HAP-1 (cell line): ENCODE data around the gene LY6G5C.

Experiments
- DNase-seq, 2 experiments: peaks; one replicate each; pipeline ENCODE4 v3.0.0-alpha.2; 2016 to 2020; ENCODE audit warnings: low spot score in 2 of 2
- H3K27me3 ChIP-seq: fragments of 250-450 bp; sonication (Bioruptor Pico); 2 replicates; pipeline ENCODE4 v1.5.1; 2020; ENCODE audit warnings: low read depth, mild to moderate bottlenecking, moderate library complexity
- H3K36me3 ChIP-seq: fragments of 250-450 bp; sonication (Bioruptor Pico); replicated peaks from 2 replicates; pipeline ENCODE4 v1.5.1; 2020; ENCODE audit warnings: mild to moderate bottlenecking
- H3K4me1 ChIP-seq: fragments of 250-450 bp; sonication (Bioruptor Pico); 2 replicates; pipeline ENCODE4 v1.5.1; 2020; ENCODE audit warnings: mild to moderate bottlenecking
- H3K4me3 ChIP-seq: fragments of 250-450 bp; sonication (Bioruptor Pico); 2 replicates; pipeline ENCODE4 v1.5.1; 2020; ENCODE audit warnings: mild to moderate bottlenecking, moderate library complexity
- H3K9me3 ChIP-seq: fragments of 250-450 bp; sonication (Bioruptor Pico); 2 replicates; pipeline ENCODE4 v1.5.1; 2020; ENCODE audit warnings: mild to moderate bottlenecking, moderate library complexity
- in situ Hi-C: fragments of 300-500 bp; cut with MboI; formaldehyde crosslinking; loops from 3 replicates; pipeline ENCODE4 v1.14.3; 2020; ENCODE audit warnings: low sequenced_read_pairs, inconsistent platforms, mixed read lengths

LY6G5C gene, protein sequence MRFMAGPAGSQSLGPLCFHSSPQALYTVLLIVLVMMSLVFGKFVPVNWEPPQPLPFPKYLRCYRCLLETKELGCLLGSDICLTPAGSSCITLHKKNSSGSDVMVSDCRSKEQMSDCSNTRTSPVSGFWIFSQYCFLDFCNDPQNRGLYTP

GRCh38 chr6:31680226-31681134 lies at the start of gene LY6G5C:
LY6G5C (minus strand) TSS chr6:31681067; CDS start chr6:31680373, 694 bp downstream.
- Histone ChIP-seq H3K4me3 (peak within 1 kb of the TSS; percentile 30), H3K9me3 (no peaks in the 10 kb centered on the region), H3K36me3 (no peaks in the 10 kb centered on the region), H3K27me3 (no peaks in the 10 kb centered on the region), H3K4me1 (peaks cover 12% of the 10 kb centered on the region)
- peak; percentile 84 to 87 for DNase-seq
- in situ Hi-C loops, result no loop called here

DNA sequence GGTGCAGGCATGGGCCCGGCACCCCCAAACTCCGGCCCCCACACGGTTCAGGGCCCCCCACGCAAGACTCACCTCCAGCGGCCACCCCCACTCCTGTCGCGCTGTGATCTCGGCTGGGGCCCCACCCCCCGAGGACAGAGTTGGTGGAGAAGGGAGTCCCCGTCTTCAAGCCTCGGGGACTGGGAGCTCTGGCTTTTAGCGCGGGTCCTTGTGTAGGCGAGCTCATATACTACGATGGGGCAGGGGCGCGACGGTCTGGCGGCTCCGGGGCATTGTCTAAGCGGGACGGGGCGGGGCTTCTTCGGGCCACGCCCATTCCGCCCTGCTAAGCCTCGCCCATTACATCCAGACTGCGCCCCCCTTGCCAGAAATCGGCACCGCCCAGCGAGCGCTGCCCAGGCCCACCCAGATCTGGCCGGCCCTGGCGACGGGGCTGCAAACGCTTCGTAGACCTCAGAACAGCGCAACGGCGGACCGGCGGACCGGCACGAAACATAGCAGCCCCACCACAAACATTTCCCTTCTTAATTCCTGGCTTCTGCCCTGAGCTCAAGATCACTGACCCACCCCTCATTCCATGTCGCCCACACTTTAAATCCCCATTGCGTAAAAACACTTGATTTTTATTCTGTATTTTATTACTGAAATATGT lies 49.2 kb upstream of the LY6G5C start:
- Histone ChIP-seq H3K27me3 (no peaks in the 10 kb centered on the region), H3K36me3 (peaks cover 44% of the 10 kb centered on the region), H3K9me3 (no peaks in the 10 kb centered on the region), H3K4me1 (peaks cover 12% of the 10 kb centered on the region; the same call in 1 of the 2 replicates), H3K4me3 (peak overlapping the region; percentile 82)
- DNase-seq, result peak; percentile 74 to 92
- in situ Hi-C loops, result no loop called here

DNA sequence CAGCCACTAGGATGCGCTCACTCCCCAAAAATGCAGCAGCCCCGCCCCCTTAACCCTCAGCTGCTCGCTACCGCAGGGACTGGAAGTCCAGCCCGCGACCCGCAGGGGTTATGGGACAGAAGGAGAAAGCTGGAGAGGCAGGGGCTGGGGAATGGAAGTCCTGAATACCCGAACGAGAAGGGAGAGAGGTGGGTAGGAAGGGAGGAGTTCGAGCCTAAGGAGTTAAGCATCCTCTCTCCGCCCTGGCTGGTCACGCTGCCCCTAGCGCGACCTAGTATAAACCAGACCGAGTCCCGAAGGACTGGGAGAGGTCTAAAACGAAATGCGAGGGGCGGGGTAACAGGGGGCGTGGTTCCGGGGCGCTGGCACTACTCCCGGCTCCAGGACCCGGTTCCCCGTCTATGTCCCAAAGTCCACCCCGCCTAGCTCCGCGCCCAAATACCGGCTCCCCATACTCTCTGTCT lies 48.7 kb upstream of the LY6G5C start:
- peaks cover 11% of the 10 kb centered on the region; the same call in 1 of the 2 replicates for H3K4me1 ChIP-seq
- in situ Hi-C loops, result no loop called here
- H3K9me3 ChIP-seq, result no peaks in the 10 kb centered on the region
- H3K36me3 ChIP-seq, result peaks cover 41% of the 10 kb centered on the region
- DNase-seq, result peak; percentile 80 to 96
- no peaks in the 10 kb centered on the region for H3K27me3 ChIP-seq
- H3K4me3 ChIP-seq, result peak overlapping the region; percentile 82

DNA sequence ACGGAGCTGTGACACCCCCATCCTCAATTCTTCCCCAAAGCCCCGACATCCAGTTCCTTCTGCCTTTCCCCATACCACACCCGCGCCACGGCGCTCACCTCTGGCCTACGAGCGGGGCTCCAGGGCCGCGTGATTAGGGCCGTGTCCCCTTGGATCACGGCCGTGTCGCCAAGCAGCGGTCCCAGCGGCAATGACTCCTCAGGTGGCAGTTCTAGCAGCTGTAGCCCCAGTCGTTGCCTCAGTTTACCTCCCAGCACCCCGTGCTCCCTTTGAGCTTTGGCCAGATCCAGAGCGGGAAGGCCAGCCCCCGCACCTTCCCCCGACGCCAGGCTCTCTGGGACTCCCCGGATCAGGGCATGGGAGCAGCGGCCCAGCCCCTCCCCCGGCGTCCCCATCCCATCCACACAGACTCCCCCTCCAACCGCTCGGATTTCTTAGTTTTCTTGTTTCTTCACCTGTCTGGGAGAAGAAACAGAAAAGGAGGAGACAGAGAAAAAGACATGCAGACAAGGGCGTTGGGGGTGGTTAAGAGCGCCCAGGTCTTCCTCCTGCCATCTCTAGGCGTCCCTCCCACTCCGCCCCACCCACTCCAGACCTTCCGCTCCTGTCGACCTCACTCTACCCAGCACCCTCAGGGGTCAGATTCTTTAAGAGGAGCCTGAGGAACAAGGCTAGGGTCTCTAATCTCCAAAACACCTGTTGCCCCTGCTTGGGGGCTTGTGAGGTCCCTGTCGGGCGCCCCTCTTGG lies 48.1 kb upstream of the LY6G5C start, which contains the start of gene DDAH2:
TSS of gene DDAH2 (minus strand) at position 533 of the 748 bp plus-strand sequence. CDS start at position 395, 138 bp downstream.
- Histone ChIP-seq H3K4me3 (peak within 1 kb of the TSS; percentile 82), H3K27me3 (no peaks in the 10 kb centered on the region), H3K4me1 (peaks cover 5% of the 10 kb centered on the region; the same call in 1 of the 2 replicates), H3K36me3 (peaks cover 35% of the 10 kb centered on the region), H3K9me3 (no peaks in the 10 kb centered on the region)
- in situ Hi-C loops, result no loop called here
- DNase-seq, result no peak

GRCh38 chr6:31727717-31728671 lies 47.1 kb upstream of the LY6G5C start:
- Histone ChIP-seq H3K4me3 (no peak overlapping the region), H3K4me1 (peaks cover 4% of the 10 kb centered on the region; the same call in 1 of the 2 replicates), H3K9me3 (no peaks in the 10 kb centered on the region), H3K36me3 (peaks cover 25% of the 10 kb centered on the region), H3K27me3 (no peaks in the 10 kb centered on the region)
- DNase-seq, result no peak
- in situ Hi-C loops, result no loop called here

DNA sequence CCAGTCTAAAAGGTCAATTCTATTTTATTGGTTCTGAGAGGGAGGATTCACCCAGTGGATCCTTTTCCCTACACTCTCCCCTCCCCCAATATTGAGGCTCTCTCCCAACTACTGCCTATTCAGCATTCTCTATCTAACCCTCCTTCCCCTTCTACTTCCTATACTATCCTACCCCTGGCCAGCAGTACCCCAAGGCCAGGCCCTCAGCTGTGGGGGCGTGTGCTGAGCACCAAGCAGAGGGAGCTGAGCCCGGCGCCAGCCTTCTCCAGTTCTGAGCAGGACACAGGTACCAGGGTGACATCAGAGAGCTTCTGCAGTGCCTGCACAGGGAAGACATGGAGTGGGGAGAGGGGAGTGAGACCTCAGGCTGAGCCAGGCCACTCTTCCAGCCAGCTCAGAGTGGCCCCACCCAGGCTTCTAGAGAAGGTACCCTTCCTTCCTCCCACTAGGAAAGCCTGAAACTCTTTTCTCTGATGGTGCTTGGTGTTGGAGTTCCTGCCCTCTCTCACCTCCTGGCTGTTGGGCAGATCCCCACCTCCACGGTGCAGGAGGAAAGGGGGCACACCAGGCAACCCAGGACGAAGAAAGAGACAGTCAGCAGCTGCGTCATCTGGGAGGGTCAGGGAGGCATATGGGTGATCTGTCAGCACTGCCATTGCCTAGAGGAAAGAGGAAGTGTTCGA lies 46.3 kb upstream of the LY6G5C start:
- no peak overlapping the region for H3K4me3 ChIP-seq
- no peaks in the 10 kb centered on the region for H3K27me3 ChIP-seq
- peaks cover 4% of the 10 kb centered on the region; the same call in 1 of the 2 replicates for H3K4me1 ChIP-seq
- peaks cover 17% of the 10 kb centered on the region for H3K36me3 ChIP-seq
- no peak for DNase-seq
- in situ Hi-C loops, result no loop called here
- H3K9me3 ChIP-seq, result no peaks in the 10 kb centered on the region

DNA sequence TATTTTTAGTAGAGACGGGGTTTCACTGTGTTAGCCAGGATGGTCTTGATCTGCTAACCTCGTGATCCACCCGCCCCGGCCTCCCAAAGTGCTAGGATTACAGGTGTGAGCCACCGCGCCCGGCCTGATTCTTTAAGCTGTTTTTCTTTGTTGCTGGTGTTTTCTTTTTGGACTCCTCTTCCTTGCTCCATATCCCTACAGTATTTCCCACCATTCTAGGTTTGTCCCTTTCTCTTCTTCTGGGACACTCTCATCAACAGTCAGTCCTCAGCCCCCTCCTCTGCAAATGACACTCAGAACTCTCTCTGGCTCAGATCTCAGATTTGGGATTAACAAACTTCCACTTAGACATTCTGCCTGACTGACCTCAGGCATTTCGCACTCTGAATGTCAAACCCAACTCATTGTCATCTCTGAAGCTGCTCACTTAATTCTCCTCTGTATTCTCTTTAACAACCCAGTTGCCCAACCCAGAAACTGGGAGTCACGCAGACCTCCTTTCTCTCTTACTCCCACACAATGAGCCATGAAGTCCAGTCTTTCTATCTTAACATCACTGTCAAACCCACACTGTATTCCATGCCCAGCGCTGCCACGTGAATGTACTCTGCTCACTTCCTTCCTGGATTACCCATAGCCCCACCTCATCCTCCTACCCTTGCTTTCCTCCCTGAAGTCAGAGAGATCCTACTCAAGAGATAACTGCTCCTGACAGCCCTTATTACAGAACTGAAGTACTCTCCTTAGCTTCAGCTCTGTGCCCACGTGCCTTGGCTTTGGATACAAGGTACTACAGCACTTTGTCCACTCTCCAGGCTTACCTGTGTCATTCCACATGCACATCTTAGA lies 44.9 kb upstream of the LY6G5C start:
- no peak for DNase-seq
- H3K36me3 ChIP-seq, result peaks cover 4% of the 10 kb centered on the region
- H3K27me3 ChIP-seq, result no peaks in the 10 kb centered on the region
- no peaks in the 10 kb centered on the region for H3K9me3 ChIP-seq
- peaks cover 4% of the 10 kb centered on the region; the same call in 1 of the 2 replicates for H3K4me1 ChIP-seq
- H3K4me3 ChIP-seq, result no peak overlapping the region
- in situ Hi-C loops, result no loop called here

DNA sequence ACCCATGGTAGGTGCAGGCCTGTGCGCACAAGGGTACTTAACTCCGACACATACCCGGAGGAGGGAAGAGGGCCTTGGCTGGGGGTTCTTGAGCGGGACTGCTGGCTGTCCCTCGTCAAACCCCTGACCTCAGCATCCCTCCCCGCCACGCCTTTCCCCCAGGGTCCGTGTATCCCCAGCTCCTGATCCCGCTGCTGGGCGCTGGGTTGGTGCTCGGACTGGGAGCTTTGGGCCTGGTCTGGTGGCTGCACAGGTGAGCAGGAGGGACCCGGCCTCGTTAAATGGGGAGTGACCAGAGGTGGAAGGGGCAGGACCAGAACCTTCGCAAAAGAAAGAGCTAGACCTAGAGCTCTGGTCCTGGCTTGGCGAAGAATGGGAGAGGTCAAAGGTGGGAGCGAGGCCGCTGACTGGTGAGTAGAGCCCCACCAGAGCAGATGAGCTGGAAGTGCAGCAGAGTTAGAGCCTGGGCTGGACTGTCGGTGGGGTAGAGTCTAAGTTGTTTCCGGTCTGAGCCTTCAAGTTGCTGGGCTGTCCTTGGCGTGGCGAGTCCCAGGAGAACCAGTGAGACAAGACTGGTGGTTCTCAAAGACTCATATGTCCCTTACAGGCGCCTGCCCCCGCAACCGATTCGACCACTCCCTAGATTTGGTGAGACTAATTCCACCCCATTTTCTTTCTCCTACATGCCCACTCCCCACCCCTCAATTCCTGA lies 43.3 kb upstream of the LY6G5C start:
- Histone ChIP-seq H3K4me3 (no peak overlapping the region), H3K4me1 (no peaks in the 10 kb centered on the region; the same call in 1 of the 2 replicates), H3K36me3 (no peaks in the 10 kb centered on the region; the same call in 1 of the 2 replicates), H3K9me3 (no peaks in the 10 kb centered on the region), H3K27me3 (no peaks in the 10 kb centered on the region)
- in situ Hi-C loops, result no loop called here
- no peak for DNase-seq

DNA sequence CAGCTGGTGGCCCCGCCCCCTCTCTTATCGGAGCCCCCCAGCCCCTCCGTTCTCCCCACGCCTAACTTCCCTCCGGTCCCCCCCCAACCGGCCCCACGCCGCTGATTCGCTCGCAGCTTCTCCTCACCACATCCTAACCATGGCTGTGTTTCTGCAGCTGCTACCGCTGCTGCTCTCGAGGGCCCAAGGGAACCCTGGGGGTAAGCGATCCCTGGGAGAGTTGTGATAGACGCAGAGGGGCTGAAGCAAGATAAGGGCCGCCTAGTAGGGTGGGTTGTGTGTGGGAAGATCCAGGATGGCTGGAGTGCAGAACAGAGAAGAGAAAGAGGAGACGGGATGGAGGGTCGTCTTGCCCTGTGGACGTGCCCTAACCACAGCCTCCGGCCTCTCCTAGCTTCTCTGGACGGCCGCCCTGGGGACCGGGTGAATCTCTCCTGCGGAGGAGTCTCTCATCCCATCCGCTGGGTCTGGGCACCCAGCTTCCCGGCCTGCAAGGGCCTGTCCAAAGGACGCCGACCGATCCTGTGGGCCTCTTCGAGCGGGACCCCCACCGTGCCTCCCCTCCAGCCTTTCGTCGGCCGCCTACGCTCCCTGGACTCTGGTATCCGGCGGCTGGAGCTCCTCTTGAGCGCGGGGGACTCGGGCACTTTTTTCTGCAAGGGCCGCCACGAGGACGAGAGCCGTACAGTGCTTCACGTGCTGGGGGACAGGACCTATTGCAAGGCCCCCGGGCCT lies 42.5 kb upstream of the LY6G5C start, which contains the start of gene MPIG6B:
TSS of gene MPIG6B (plus strand) at position 129 of the 735 bp plus-strand sequence. CDS start at position 140, 11 bp downstream.
- no peaks in the 10 kb centered on the region for H3K27me3 ChIP-seq
- no peak within 1 kb of the TSS for H3K4me3 ChIP-seq
- no peaks in the 10 kb centered on the region for H3K9me3 ChIP-seq
- no peaks in the 10 kb centered on the region; the same call in 1 of the 2 replicates for H3K36me3 ChIP-seq
- H3K4me1 ChIP-seq, result no peaks in the 10 kb centered on the region
- in situ Hi-C loops, result no loop called here
- DNase-seq, result no peak

DNA sequence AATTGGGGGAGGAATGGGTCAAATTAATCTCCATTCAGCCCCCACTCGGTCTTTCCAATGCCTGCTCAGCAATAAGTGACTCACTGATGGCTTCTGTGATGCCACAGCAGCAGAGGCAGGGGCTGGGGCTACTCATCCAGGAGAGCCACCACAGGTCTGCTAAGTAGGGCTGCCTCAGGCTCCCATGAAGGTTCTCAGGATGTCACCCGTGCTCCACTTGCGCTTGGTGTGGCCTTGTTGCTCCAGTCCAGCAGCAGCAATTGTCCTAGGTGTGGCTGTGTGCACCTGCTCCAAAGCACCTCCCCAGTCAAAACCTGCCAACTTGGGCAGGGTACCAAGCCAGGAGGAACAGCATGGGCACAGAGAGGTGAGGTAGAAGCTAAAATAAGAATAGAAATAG lies 41.3 kb upstream of the LY6G5C start:
- no peaks in the 10 kb centered on the region for H3K36me3 ChIP-seq
- no peaks in the 10 kb centered on the region for H3K27me3 ChIP-seq
- no peaks in the 10 kb centered on the region for H3K9me3 ChIP-seq
- no peak for DNase-seq
- in situ Hi-C loops, result no loop called here
- no peak overlapping the region for H3K4me3 ChIP-seq
- H3K4me1 ChIP-seq, result no peaks in the 10 kb centered on the region
